GM21619 (cell line): ENCODE data around the gene CARMIL1.
"Not testable (repeated sequence)": the region's sequence is repeated elsewhere in the genome, so short reads cannot be mapped to it uniquely, and the experiment has no call there.

ENCODE experiments used
- ATAC-seq: cut with Tn5 transposase; IDR thresholded peaks from one replicate; pipeline ENCODE4 v1.9.1; 2021; ENCODE audit not compliant: unreplicated experiment

The CARMIL1 gene

DNA sequence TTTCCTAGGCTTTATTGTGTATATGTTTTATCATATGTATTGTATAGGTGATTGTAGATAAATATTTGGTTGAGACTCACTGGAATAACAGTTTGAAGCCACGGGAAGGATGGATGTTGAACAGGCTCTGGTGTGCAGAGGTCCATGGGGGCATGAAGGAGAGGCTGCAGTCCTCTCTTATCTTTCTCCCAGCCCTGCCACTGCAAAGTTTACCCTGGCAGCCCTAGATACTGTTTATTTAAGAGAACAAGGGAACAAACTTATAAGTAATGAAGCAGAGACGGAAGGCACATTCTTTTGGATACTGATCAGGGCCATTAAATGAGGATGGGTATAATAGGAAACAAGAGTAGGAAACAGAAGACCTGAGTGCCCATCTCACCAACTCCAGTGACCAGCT lies 269.3 kb downstream of the CARMIL1 start:
- no peak for ATAC-seq

- ATAC-seq, result no peak
These were observed 271.5 kb downstream of the CARMIL1 start for GRCh38 chr6:25550631-25551030.

DNA sequence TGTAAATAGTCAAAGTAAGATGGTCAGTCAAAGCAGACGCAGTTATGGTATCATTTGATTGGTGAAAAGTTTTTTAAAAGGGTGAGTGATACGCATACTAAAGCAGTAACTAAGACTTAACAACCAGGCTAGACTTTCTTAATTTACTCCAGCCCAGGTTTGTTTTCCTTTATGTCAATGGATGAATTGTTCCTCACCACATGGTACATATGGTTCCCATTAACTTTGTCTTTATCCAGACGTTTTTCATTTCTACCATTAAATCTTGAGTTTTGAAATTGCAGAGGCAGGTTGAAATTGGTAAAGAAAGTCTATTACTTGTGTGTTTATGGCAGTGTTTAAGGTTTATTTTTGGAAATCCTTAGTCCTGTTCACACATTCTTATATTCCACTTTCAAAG lies 274.3 kb downstream of the CARMIL1 start:
- no peak for ATAC-seq

DNA sequence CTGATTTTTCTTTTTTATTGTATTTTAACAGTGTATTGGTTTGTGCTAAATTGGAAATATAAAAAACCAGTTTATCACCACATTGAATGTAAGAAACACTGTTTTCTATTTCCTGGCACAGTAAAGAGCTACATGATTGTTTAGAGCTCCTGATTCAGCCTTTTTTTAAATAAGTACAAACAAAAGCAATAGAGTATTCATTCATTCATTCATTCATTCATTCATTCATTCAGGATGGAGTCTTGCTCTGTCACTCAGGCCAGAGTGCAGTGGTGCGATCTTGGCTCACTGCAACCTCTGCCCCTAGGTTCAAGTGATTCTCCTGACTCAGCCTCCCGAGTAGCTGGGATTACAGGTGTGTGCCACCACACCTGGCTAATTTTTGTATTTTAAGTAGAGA lies 276.0 kb downstream of the CARMIL1 start:
- ATAC-seq, result no peak

DNA sequence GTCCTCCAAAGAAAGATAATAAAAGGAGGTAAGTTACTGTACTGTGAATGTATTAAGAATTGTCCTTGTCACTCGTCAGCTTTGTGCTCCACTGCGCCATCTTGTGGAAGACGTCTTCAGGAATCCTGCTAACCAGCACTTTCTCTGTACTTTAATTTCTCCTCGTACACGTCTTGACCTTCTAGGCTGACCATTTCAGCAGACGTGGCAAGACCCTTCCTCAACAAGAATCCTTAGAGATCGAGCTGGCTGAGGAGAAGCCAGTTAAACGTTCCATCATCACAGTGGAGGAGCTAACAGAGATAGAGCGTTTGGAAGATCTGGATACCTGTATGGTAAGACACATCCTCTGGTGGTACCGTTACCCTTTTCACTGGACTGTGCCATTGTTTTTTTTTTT lies 277.3 kb downstream of the CARMIL1 start:
- ATAC-seq, result no peak

- ATAC-seq, result no peak
These were observed 279.1 kb downstream of the CARMIL1 start for GRCh38 chr6:25558155-25558817.

DNA sequence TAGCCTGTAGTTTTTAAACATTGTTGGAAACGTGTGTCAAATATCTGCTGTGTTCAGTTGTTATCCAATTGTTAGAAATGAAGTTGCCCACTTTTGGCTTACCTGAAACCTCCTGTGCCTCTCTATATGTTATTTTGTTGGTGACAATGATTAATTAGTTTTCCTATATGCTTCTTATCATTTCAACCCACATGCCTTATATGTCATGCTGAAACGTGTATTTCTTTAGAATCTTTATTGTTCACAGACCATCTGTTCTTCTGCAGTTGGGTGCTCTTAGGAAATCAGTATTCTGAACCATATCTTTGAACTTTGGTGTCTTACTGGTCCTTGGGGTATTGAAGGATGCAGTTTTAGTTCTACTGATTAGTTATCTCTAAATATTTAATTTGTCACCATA lies 281.7 kb downstream of the CARMIL1 start:
- no peak for ATAC-seq

- no peak for ATAC-seq
These were observed 285.8 kb downstream of the CARMIL1 start for GRCh38 chr6:25564943-25565342.

- ATAC-seq, result no peak
These were observed 291.4 kb downstream of the CARMIL1 start for GRCh38 chr6:25570578-25570977.

- no peak for ATAC-seq
These were observed 297.7 kb downstream of the CARMIL1 start for GRCh38 chr6:25576919-25577318.

- no peak for ATAC-seq
These were observed 299.4 kb downstream of the CARMIL1 start for GRCh38 chr6:25578538-25578937.

GRCh38 chr6:25579391-25579883 lies 300.3 kb downstream of the CARMIL1 start:
- ATAC-seq, result no peak

DNA sequence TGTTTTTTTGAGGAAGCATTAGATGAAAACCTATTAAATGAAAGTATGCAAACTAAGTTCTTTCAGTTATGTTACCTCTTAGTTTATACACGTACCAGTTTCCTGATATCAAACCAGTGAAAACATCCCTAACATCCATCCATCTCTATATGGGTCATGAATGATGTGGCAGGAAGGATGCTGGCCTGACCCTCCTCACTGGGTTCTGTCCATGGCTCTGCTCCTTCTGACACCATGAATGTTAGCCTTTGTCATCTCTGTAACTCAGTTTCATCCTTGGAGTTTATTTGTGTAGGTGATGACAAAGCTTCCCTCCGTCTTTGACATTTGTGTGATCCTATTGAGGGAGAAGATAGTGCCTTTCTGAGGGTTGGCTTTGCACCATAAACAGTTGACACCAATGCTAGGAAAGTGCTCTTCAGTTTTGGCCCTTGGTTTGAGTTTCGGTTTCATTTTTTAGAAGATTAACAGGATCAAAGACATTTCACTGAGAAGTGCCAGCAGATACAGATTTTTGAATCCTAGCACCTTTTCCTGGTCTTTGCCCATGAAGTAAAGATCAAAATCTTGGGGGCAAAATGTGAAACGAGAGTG lies 300.8 kb downstream of the CARMIL1 start:
- ATAC-seq, result no peak

GRCh38 chr6:25582101-25582500 lies 302.9 kb downstream of the CARMIL1 start:
- no peak for ATAC-seq

- ATAC-seq, result no peak
These were observed 303.9 kb downstream of the CARMIL1 start for GRCh38 chr6:25583099-25583498.

- no peak for ATAC-seq
These were observed 304.7 kb downstream of the CARMIL1 start for GRCh38 chr6:25583906-25584305.

GRCh38 chr6:25585225-25585624 lies 306.1 kb downstream of the CARMIL1 start:
- ATAC-seq, result no peak

GRCh38 chr6:25586119-25586518 lies 306.9 kb downstream of the CARMIL1 start:
- not testable (repeated sequence) for ATAC-seq

- no peak for ATAC-seq
These were observed 307.8 kb downstream of the CARMIL1 start for GRCh38 chr6:25586927-25587326.

GRCh38 chr6:25590986-25591385 lies 311.8 kb downstream of the CARMIL1 start:
- no peak for ATAC-seq

DNA sequence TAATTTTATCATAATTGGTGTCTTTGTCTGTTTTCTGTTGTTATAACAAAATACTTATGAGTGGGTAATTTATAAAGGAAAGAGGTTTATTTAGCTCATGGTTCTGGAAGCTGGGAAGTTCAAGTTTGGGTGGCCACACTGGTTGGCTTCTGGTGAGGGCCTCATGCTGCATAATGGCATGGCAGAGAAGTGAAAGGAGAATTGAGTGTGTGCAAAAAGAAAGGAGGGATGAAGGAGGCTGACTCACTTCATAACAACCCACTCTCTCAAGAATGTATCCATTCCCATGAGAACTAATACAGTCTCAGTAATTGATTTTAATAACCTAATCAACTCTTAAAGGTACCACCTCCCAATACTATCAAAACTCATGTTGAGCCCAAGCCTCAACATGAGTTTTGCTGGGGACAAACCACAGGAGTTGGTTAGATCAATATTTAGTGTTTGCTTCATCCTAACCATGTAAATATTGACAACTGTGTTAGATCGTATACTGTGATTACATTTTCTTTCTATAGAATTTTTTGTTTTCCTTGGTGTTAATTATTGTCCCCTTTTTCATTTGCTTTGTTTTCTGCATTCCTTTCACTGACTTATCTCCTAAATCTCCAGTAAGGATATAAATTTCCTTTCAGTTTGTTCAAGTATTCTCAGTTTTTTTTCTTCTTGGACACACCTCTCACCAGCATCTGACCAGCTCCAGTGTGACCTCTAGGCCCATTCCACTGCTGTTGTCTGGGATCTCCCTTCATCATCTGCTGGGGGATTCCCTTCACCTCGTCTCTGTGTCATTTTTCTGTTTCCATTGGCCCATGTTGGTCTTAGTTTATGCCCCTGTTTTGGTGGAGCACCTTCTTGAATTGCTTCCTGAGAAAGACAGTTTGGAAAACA lies 318.0 kb downstream of the CARMIL1 start:
- ATAC-seq, result no peak
